GM18498 (cell line): Measurements from ENCODE around the gene HS3ST3A1.
"Not testable (repeated sequence)": the region's sequence is repeated elsewhere in the genome, so short reads cannot be mapped to it uniquely, and the experiment has no call there.

Source experiments
- ATAC-seq: cut with Tn5 transposase; IDR thresholded peaks from one replicate; pipeline ENCODE4 v1.9.1; 2021; ENCODE audit warnings: mild to moderate bottlenecking, moderate library complexity; ENCODE audit not compliant: unreplicated experiment

The HS3ST3A1 gene

DNA sequence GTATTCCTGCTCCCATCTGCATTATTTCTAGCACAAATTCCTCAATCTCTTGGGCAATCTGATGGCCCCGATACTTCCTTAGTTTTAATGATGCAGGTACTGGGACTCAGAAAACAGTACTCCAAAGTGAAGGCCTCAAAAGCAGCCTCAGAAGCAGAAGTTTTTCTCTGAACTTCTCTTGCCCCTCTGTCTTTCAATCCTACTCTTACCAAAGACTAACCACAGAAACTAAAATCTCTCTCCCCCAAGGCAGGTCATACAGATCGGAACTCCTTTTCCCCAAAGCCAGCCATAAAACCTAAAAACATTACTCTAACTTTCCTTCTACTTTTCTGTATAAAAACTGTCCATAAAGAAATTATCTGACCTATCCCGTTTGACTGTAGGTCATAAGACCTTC, 103.5 kb downstream of the HS3ST3A1 start:
- no peak for ATAC-seq

DNA sequence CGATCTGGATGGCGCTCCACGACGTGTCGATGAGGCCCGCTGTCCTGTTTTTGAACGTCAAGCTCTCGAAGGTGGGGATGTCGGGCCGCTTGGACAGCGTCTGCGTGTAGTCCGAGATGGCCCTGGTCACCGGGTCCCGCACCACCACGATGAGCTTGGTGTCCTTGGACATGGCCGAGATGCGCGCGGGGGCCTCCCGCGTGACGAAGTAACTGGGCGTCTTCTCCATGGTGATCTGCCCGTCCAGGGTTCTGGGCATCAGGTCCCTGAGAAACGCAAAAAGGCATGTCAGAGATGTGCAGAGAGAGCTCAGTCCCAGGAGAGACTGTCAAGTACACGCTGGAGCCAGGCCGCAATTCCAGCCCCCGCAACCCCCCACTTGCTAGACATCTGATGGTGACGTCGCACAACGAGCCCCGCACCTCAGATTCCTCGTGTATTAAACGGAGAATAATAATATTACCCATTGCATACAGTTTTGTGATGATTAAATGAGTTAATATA, 105.1 kb downstream of the HS3ST3A1 start:
- not testable (repeated sequence) for ATAC-seq

DNA sequence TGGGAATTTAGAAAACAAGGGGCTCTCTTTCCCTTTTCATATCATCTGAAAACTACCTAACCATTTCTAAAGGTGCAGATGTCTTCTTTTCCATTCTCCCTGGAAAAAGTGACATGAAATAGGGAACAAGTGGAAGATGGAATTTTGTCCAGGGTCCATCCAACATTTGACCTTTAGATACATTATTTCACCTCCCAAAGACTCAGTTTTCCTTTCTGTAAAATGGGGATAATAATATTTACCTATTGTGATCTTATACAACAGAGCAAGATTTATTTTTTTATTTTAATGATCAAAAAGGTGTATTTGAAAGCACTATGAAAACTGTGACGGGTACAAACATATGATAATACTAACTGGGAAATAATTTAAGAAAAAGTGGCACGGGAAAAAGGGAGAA, 106.3 kb downstream of the HS3ST3A1 start:
- ATAC-seq, result no peak

DNA sequence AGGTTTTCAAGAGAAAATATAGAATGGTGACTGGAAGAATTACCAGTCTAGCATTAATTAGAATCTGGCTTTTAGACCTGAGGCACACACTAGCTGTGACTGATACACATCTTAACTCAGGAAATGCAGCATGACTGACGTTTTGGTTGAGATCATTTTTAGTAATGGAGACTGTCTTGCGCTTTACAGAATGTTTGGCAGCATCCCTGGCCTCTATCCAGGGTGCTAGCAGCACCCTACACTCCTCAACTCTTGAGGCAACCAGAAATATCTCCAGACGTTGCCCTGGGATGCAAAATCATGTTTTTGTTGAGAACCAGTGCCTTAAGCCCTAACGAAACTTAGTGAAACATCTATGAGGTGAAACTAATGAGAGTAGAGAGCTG, 109.0 kb downstream of the HS3ST3A1 start:
- no peak for ATAC-seq

DNA sequence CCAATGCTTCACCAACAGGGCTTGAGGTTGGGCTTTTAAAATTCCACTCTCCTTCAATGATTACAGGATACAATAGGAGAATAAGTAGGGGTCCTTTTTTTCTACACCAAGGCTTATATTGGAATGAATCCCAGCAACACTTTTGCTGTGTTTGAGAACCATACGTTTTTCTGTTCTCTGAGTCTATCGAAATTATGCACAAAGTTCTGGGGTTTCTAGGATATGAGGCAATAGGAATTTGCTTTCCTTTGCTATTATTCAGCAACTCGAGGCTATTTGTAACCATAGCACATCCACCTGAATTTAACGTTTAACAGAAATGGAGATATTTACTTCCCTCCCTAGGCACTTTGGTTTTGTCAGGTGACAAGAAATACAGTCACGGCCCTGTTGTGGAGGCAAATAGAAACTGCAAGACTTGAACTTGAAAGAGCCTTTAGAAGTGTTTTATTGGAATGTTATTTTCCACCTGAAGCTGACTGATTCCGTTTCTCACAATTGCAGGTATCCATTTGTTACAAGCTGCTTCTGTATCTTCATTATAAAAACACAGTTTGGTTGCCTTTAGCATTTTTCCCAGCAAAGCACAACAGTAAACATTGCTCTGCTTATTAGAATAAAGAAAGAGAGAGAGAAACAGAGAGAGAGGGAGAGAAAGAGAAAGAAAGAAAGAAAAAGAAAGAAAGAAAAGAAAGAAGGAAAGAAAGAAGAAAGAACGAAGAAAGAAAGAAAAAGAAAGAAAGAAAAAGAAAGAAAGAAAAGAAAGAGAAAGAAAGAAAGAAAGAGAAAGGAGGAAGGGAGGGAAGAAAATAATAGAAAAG, 109.6 kb downstream of the HS3ST3A1 start:
- no peak for ATAC-seq

DNA sequence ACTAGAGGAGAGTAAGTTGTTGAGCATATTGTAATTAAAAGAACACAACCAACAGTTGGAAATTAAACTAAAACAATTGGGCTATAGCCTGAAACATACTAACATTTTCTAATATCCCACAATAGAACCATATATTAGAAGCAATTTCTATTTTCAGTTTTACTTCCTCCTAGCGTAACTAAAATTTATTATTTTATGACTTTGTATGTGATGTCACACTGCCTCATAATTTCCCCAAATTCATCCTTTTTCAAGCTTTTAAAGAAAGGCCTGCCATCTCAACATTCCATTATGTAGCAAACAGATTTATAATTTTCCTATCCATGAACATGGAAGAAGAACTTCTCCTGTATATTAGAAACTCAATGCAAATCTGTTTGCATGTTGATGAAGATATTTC, 110.2 kb downstream of the HS3ST3A1 start:
- ATAC-seq, result no peak

DNA sequence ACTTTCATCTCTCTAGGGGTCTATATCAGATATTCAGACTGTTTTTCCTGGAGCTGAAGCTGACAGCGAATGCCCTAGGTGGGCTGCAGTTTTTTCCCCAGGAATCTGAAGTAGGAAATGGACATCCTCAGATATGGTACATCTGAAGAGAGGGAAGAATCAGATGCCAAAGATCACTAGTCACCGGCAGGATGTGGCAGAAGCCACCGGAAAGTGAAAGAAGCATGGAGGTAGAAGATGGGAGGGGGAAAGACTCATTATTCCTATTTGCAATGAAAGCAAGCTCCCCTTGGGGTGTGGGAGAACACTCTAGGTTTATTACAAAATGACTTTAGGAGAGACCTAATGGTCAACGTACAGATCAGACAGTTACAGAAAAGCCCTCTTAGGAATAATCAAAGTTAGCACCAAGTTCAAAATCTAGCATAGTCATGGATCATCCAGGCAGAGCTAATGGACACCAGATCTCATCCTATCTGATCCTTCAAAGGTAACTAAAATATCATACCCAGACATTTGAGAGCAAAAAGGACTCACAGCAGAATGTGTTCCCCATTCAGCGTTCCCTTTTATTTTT, 110.7 kb downstream of the HS3ST3A1 start:
- no peak for ATAC-seq

DNA sequence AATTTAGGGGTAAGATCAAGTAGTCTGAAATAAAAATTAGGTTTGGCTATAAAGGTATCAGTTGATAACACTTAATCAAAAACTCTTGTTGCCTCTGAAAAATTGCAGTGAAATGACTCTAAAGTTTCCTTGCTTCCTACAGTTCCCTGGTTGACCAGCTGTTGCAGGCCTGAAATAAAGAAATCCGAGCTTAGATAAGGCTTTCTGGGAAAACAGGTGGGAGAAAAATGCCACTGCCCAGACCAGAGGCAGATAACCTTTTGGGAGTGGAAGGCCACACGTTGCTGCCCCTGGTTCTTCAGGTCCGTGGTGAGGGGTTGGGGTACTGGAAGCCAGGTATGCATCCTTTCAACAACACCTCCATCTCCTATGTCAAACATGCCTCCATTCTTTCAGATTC, 111.3 kb downstream of the HS3ST3A1 start:
- ATAC-seq, result no peak

DNA sequence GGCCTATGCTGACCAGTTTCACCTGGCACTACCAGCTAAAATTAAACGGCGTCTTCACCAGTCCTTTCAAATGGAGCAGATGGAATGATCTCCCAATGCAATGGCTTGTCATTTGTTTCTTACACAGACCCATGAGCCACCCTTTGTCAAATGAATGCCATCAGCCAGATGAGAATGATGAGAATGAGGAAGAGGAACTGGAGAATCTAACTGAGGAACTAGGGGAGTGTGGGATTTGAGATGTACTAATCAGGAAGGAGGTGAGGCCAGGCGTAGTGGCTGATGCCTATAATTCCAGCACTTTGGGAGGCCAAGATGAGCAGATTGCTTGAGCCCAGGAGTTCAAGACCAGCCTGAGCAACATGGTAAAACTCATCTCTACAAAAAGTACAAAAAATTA, 116.4 kb downstream of the HS3ST3A1 start:
- ATAC-seq, result no peak

DNA sequence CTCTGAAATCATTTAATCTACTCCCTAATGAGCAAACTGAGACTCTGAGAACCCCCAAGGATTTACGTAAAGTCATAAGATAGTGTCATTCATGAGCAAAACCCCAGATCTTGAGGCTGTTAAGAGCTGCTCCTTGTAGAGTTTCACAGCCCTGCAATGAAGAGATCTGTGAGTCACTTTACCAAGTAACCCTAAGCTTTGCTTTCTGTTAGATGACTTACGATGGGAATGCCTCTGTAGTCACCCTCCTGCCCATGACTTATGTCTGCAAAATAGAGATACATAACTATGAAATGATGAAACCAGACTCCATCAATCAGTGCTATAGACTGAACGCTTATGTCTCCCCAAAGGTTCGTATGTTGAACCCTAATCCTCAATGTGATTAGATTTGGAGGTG, 117.7 kb downstream of the HS3ST3A1 start:
- no peak for ATAC-seq

DNA sequence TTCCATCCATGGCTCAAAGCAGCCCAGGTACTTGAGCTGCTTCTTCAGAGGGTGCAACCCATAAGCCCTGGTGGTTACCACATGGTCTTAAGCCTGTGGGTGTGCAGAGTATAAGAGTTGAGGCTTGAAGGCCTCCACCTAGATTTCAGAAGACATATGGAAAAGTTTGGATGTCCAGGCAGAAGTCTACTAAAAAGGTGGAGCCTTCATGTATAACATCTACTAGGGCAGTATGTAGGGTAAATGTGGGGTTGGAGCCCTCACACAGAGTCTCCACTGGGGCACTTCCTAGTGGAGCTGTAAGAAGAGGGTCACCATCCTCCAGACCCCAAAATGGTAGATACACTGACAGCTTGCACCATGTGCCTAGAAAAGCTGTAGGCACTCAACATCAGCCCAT, 120.9 kb downstream of the HS3ST3A1 start:
- ATAC-seq, result no peak

DNA sequence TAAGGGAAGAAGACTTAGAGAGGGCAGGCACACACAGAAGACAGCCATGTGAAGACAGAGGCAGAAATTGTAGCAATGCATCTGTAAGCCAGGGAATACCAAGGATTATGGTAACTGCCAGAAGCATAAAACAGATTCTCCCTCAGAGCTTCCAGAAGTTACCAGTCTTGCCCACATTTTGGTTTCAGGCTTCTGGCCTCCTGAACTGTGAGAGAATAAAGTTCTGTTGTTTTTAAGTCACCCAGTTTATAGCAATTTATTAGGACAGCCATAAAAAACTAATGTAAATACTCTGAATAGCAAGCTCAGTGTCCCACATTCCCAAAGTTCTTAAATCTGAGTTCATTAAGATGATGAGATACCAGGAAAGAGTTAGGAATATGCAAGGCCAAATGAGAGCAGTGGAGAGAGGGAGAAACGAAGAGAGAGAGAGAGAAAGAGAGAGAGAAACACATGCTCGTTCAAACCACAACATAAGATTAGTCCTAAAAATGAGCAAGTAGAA, 123.4 kb downstream of the HS3ST3A1 start:
- ATAC-seq, result no peak

DNA sequence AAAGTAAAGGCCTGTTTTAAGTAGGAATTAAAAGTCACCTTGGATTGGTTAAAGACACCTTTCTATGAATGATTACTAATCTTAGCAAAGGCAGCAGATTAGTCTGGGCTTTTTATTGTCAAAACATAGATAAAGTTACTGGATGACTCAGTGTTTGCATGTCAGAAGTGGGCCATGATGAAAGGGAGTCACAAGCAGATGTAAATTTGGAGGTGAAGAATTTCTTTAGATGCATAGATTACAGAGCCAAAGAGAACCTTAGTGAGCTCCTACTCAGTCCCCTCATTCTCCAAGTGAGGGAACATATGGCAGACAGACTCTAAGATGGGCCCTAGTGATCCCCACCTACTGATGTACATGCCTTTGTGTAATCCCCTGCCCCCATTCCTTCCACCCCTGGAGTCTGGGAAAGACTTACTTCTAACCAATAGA, 124.5 kb downstream of the HS3ST3A1 start:
- no peak for ATAC-seq

DNA sequence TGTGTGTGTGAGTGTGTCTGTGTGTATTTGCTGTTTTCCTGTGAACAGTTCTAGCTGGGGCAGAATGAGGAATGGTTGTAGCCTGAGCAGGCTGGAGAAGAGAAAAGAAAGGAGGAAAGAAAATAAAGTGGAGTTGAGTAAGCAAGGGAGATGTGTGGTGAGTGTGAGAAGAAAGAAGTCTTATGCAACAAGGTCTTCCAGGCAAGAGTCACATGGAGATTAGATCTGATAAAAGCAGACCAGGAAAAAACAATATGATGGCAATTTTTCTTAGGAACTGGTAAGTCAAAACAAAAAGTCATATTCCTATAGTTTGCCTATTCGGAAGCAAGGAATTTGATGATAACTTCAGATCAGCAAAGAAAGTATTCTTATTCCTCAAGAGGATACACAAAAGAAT, 125.0 kb downstream of the HS3ST3A1 start:
- no peak for ATAC-seq

DNA sequence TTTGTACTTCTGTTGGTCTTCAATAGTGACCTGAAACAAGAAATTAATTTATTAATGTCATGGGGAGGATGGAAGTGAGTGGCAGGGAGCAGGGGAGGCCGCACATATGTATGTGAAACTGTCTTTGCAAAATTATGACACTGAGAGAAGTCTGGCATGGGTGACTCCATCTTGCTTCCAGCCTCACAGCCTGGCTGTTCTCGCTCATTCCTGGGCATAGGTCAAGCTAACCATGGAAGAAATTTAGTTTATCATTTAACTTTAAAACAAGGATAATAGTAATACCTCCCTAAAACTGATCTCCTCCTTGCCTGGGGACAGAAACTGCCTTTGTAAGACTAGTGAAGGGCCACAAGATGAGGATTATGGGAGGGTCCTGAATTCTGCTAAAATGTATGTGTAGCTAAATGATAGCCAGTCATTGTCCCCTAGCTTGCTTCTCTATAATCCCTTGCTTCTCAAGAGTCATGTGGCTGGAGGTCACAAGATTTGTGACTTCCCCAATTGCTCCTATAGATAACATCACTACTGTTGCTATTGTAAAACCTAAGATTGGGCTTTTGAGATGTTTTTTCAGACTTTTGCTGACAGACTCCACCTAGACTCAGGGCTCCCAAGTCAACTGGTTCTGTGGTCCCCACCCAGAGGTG, 126.0 kb downstream of the HS3ST3A1 start:
- no peak for ATAC-seq

DNA sequence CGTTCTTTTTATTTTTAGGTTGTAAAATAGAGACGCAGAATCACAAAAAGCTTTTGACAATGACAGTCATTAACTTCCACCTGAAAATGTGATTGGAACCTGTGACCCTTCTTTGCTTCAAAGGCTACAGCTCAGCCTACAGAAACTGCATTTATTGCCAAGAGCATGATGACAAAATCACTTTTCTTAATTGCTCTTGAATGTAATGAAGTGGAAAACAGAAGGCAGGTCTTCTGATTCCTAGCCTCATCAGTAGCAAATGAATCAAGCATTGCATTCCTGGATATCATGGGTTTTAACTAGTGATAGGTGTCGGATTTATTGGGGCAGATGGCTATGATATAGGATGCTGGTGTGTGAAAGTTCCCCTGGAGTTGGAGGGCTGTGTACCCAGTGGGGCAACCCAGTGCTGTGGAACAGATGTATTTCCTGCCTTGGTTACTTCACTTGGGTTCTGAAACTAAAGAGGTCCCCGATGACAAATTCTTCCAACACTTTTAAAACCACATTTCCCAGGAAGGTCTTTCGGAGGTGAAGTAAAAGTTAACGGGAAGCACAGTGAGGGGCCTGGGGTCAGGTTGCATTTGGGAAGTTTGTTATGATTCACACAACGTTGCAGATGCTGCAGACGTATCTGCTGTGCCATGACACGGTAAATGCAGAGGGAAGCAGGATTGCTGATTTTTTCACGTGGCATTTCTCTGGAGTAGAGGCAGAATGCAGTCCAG, 127.5 kb downstream of the HS3ST3A1 start:
- no peak for ATAC-seq

DNA sequence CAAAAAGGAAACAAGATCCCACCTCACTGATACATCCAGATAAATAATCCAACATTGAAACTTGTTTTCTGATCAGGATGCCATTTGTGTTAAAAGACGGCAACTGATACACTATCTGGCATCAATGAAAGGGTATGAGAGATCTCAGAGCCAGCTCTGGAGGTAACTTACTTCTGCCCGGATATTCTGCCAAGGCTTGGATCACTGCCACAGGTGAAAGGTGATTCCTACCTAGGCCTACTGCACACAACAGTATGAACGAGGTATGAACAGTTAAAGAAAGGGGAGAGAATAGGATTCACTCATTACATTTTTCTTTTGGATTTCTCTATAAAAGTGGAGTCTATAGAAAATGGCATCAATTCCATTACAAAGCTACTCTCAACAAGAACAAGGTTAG, 136.1 kb downstream of the HS3ST3A1 start:
- no peak for ATAC-seq

DNA sequence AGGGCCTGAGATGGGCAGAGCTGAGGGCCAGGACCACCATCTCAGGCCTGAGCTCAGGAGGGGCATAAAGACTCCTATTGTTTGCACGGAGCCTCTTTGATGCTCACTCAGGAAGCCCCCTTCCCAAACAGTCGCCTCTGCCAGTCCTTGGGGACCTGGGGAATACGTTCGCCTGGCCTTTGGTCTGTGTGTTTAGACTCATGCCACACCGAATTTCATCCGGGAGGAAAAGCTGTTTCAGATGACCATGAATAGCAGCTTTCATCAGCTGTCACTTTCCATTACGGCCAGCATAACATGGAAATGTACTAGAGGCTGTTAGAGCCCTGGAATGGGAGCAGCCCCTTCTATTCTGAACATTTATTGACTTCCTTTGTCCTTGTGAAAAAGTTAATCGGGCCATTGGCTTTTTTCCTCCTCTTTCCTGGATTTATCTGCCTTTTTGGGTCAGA, 139.0 kb downstream of the HS3ST3A1 start:
- ATAC-seq, result no peak

DNA sequence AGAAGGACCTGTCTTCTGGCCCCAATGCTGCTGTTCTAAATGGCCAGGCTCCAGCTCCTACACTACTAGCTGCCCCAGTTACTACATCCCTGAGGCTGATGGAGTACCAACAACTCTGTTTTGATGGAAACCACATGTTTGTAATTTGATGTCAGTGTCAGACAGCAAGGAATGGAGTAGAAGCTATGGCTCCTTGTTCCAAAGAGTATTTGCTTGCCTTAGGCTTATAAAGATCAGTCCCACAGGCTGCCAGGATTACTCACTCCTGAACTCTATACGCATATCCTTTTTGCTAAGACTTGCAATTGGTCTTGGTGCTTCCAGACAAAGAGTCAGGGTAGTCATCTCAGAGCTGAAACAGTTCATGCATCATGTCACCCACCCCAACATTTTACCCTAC, 139.6 kb downstream of the HS3ST3A1 start:
- ATAC-seq, result no peak

DNA sequence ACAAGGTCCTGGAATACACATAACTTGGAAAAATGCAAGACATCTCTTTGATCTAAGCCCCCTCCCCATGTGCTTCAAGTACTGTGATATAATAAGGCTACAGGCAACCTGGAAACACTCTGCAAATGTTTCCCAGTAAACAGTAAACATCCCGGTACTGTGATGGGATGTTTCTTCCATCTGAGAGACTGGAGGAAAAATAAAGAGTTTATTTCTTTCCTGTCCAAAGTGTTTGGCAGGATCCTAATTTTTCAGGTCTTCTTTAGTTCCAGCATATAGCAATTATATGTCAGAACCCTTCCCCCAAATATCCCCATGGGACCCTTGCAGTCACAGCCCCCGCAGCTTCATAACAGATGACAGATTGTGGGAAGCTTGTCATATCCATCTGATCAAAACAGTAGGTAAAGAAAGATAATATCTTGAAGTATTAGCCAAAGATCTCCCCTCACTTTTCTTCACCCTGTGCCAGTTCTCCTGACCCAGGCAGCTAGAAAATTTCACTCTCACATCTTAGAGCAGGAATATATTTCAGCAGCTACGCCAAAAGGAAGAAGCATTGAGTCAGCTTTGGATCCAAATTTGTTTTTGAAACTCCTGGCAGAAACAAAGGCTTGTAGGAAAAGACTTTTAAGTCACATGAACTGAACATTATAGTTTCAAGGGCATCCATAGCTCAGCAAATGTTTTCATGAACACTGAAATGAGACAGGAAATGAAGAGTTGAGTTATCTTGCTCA, 141.3 kb downstream of the HS3ST3A1 start:
- ATAC-seq, result no peak
